Fibroblast of skin of left biceps (primary cell): ENCODE measurements around the gene MCM9.

Source experiments
- DNase-seq, 2 experiments: peaks; one replicate each; pipeline ENCODE4 v3.0.0-alpha.2; 2013; ENCODE audit warnings: low read depth in 2 of 2

Gene MCM9

GRCh38 chr6:118770112-118770788 lies 164.7 kb downstream of the MCM9 start:
- DNase-seq, result no peak

GRCh38 chr6:118768904-118769325 lies 166.0 kb downstream of the MCM9 start:
- no peak for DNase-seq

GRCh38 chr6:118768441-118768840 lies 166.5 kb downstream of the MCM9 start:
- DNase-seq, result no peak

- DNase-seq, result peak in 1 of 2 experiments; percentile 25
Measured at GRCh38 chr6:118765316-118765715, 169.6 kb downstream of the MCM9 start.

GRCh38 chr6:118764766-118765165 lies 170.2 kb downstream of the MCM9 start:
- no peak for DNase-seq
